Thyroid gland (tissue), 4 donors: ENCODE results near the gene SLC38A3.

ENCODE experiments used
- CTCF ChIP-seq, 6 experiments: fragments of 200-600 bp in 3 of 6; fragments of 450-650 bp in 3 of 6; sonication (generic) in 3 of 6; IDR thresholded peaks; one replicate each; pipeline ENCODE4 v1.5.1; 2016 to 2019; ENCODE audit warnings: antibody characterized with exemption in 6 of 6, mild to moderate bottlenecking in 2 of 6, inconsistent platforms in 1 of 6, moderate library complexity in 1 of 6
- POLR2A ChIP-seq, 2 donors: fragments of 450-650 bp; IDR thresholded peaks; one replicate each; pipeline ENCODE4 v1.6.1; 2017; ENCODE audit warnings: antibody characterized with exemption in 2 of 2, mild to moderate bottlenecking in 2 of 2, moderate library complexity in 1 of 2

- peak; percentile 36 to 88 (median 69) for TF ChIP-seq CTCF (IDR thresholded peaks at IDR 0.05)
- no peak for TF ChIP-seq POLR2A (IDR thresholded peaks at IDR 0.05)
Observed at GRCh38 chr3:50194128-50194902, 10.8 kb upstream of the SLC38A3 start.
